ENCODE measurements around the gene SEMA3D.

DNA sequence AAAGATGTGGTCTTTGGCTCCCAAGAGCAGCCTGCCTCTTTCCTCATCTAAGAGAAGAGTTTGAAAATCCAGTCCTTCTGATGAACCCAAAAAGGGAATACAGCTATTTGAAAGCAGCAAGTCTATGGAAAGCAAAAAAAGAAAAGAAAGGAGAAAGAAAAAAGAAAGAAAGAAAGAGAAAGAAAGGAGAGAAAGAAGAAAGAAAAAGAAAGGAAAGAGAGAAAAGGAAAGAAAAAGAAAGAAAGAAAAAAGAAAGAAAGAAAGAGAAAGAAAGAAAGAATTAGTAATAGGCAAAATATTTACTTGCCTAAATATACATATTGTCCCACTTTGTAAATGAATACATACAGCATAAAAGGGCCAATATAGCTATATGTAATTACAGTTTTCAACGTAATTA is 89.0 kb downstream of the SEMA3D start:
- TF ChIP-seq SUZ12 (IDR thresholded peaks at IDR 0.05; ENCODE audit: extremely low read depth, insufficient read depth, insufficient read length) (no peak), YY1 (IDR thresholded peaks at IDR 0.05; ENCODE audit: insufficient read depth, insufficient read length) (no peak)
